BLaER1 (cell line): ENCODE results near the gene TXNDC2.

Source experiments
- H3K27ac ChIP-seq: shearing (Covaris generic); formaldehyde crosslinking; 2 replicates; pipeline ENCODE4 v1.8.1; 2022
- H3K27me3 ChIP-seq: shearing (Covaris generic); formaldehyde crosslinking; 2 replicates; pipeline ENCODE4 v1.8.1; 2022
- H3K36me3 ChIP-seq: shearing (Covaris generic); formaldehyde crosslinking; 2 replicates; pipeline ENCODE4 v1.8.1; 2022
- H3K4me1 ChIP-seq: shearing (Covaris generic); formaldehyde crosslinking; 2 replicates; pipeline ENCODE4 v1.8.1; 2022
- H3K4me2 ChIP-seq: shearing (Covaris generic); formaldehyde crosslinking; 2 replicates; pipeline ENCODE4 v1.8.1; 2022
- H3K4me3 ChIP-seq: shearing (Covaris generic); formaldehyde crosslinking; 2 replicates; pipeline ENCODE4 v1.8.1; 2022
- H3K9ac ChIP-seq: shearing (Covaris generic); formaldehyde crosslinking; 2 replicates; pipeline ENCODE4 v1.8.1; 2022
- H3K9me3 ChIP-seq: shearing (Covaris generic); formaldehyde crosslinking; 2 replicates; pipeline ENCODE4 v1.8.1; 2022
- H4K20me1 ChIP-seq: shearing (Covaris generic); formaldehyde crosslinking; 2 replicates; pipeline ENCODE4 v1.8.1; 2022
- Cebpa-rat ChIP-seq: shearing (Covaris generic); IDR thresholded peaks from 2 replicates; pipeline ENCODE4 v1.8.1; 2022

Gene TXNDC2

DNA sequence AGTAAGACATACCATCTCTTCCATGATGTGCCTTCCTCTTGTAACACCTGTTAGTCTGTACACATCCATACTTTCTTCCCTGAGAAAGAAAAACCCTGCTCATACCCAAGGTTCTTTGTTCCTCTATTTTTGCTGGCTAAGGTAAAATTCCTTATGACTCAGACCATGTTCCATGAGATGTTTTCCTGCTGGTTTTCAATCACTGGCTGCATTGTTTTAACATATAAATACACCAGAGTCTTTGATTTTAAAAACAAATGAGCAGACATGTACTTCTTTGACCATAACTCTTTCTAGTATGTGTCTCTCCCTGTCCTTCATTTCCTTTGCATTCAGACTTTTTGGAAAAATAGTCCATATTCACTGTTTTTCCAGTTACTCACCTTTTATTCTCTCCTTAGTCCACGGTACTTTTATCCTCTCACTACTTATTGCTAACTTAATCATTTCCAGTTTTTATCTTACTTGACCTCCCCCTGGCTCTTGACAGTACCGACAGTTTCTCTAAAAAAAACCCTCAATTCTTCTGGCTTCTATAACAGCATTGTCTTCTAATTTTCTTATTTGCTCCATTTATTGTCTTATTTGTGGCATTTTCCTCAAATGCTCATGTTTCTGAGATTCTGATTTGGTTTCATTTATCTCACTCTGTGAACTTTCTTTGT is 32.4 kb downstream of the TXNDC2 start:
- Histone ChIP-seq H3K4me3 (no peak overlapping the region), H4K20me1 (peaks cover 87% of the 10 kb centered on the region), H3K9ac (no peak overlapping the region), H3K27me3 (no peaks in the 10 kb centered on the region), H3K27ac (no peak overlapping the region), H3K4me1 (peaks cover 75% of the 10 kb centered on the region), H3K4me2 (peak overlapping the region; percentile 28; the same call in 1 of the 2 replicates), H3K9me3 (no peaks in the 10 kb centered on the region), H3K36me3 (no peaks in the 10 kb centered on the region)
- no peak for TF ChIP-seq Cebpa-rat

- Histone ChIP-seq H3K9ac (no peak overlapping the region), H3K4me2 (peak overlapping the region; percentile 34; the same call in 1 of the 2 replicates), H3K27me3 (no peaks in the 10 kb centered on the region), H3K9me3 (no peaks in the 10 kb centered on the region), H3K27ac (no peak overlapping the region), H3K4me1 (peaks cover 86% of the 10 kb centered on the region), H3K36me3 (no peaks in the 10 kb centered on the region), H4K20me1 (peaks cover 100% of the 10 kb centered on the region), H3K4me3 (no peak overlapping the region)
- no peak for TF ChIP-seq Cebpa-rat
Measured at GRCh38 chr18:9919564-9920232, 33.9 kb downstream of the TXNDC2 start.

- Histone ChIP-seq H3K27me3 (no peaks in the 10 kb centered on the region), H3K9me3 (no peaks in the 10 kb centered on the region), H3K36me3 (no peaks in the 10 kb centered on the region), H3K4me1 (peaks cover 89% of the 10 kb centered on the region), H3K9ac (no peak overlapping the region), H3K4me3 (no peak overlapping the region), H4K20me1 (peaks cover 100% of the 10 kb centered on the region), H3K27ac (no peak overlapping the region), H3K4me2 (peak overlapping the region; percentile 45)
- no peak for TF ChIP-seq Cebpa-rat
Measured at GRCh38 chr18:9922592-9923311, 37.0 kb downstream of the TXNDC2 start.

- no peak overlapping the region for H3K9ac ChIP-seq
- H3K4me2 ChIP-seq, result no peak overlapping the region
- peaks cover 88% of the 10 kb centered on the region for H3K4me1 ChIP-seq
- TF ChIP-seq Cebpa-rat, result no peak
- no peak overlapping the region for H3K4me3 ChIP-seq
- H3K27me3 ChIP-seq, result no peaks in the 10 kb centered on the region
- H3K27ac ChIP-seq, result no peak overlapping the region
- peaks cover 100% of the 10 kb centered on the region for H4K20me1 ChIP-seq
- H3K9me3 ChIP-seq, result no peaks in the 10 kb centered on the region
- H3K36me3 ChIP-seq, result no peaks in the 10 kb centered on the region
Measured at GRCh38 chr18:9924371-9924943, 38.7 kb downstream of the TXNDC2 start.

DNA sequence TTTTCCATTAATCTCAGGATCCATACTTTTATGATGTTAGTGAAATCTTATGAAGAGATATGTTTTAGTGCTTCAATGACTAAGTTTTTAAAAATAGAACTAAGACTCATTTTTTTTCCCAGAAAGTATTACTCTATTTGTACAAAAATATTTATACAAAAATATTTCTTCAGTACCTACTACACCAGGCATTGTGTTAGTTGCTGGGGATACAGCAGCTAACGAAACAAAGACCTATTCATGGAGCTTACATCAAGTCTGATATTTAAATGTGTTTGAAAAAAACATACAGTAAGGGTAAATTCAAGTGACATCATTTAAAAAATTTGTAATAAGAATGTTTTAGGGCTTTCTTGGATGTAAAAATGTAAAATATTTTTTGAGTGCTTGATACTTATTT is 39.6 kb downstream of the TXNDC2 start:
- TF ChIP-seq Cebpa-rat, result no peak
- Histone ChIP-seq H3K27ac (no peak overlapping the region), H3K27me3 (no peaks in the 10 kb centered on the region), H3K9me3 (no peaks in the 10 kb centered on the region), H3K4me2 (peak overlapping the region; percentile 61), H4K20me1 (peaks cover 100% of the 10 kb centered on the region), H3K4me1 (peaks cover 78% of the 10 kb centered on the region), H3K9ac (no peak overlapping the region), H3K4me3 (no peak overlapping the region), H3K36me3 (no peaks in the 10 kb centered on the region)

DNA sequence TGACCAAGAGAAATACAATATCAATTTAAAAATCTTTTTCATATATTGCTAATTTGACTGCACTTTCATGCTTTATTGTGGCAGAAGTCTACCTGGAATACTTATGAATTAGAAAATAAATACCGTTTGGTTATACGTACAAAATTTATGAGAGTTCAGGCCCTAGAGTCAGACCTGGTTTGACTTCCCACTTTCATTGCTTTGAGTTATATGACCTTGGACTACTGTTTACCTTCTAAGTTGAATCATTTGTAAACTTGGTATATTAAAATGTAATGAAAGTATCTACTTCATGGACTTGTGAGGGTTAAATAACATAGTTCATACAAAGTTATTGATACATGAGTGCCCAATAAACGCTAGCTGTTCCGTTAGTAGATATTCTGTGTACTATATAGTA is 40.0 kb downstream of the TXNDC2 start:
- Histone ChIP-seq H3K4me2 (peak overlapping the region; percentile 61), H3K9me3 (no peaks in the 10 kb centered on the region), H3K9ac (no peak overlapping the region), H3K27me3 (no peaks in the 10 kb centered on the region), H3K36me3 (no peaks in the 10 kb centered on the region), H3K4me1 (peaks cover 74% of the 10 kb centered on the region), H3K4me3 (no peak overlapping the region), H4K20me1 (peaks cover 100% of the 10 kb centered on the region), H3K27ac (no peak overlapping the region)
- no peak for TF ChIP-seq Cebpa-rat

DNA sequence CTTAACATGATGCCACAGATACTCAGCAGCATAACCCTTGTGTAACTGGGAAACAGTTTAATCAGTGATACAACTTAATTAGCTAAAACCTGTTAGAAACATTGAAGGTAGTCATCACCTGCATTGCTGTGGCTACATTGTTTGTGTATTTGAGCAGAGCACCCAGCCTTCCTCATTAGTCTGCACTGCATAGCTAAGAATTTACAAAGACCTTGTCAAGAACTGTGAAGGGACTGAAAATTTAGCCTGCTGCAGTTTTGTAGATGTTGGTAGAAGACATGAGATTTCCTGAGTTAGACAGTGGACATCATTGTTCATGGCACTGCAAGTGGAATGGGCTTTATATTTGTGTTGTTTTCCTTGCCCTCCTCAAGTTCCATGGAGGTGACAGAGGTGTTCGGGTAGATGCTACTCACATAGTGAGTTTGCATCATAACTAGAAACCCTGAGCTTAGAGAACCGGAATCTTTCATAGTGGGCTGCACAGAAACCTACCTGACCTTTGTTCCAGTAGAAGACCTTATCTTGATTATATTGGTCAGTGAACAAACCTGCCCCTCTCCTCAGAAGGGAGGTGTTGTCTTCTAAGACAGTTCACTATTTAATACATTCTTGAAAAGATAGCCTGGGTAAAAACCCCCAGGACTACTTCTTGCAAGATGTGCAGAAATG is 40.6 kb downstream of the TXNDC2 start:
- Histone ChIP-seq H3K9me3 (no peaks in the 10 kb centered on the region), H3K9ac (no peak overlapping the region), H3K4me3 (no peak overlapping the region), H3K27me3 (no peaks in the 10 kb centered on the region), H3K4me2 (peak overlapping the region; percentile 61), H3K4me1 (peaks cover 69% of the 10 kb centered on the region), H3K27ac (no peak overlapping the region), H4K20me1 (peaks cover 100% of the 10 kb centered on the region), H3K36me3 (no peaks in the 10 kb centered on the region)
- TF ChIP-seq Cebpa-rat, result no peak

DNA sequence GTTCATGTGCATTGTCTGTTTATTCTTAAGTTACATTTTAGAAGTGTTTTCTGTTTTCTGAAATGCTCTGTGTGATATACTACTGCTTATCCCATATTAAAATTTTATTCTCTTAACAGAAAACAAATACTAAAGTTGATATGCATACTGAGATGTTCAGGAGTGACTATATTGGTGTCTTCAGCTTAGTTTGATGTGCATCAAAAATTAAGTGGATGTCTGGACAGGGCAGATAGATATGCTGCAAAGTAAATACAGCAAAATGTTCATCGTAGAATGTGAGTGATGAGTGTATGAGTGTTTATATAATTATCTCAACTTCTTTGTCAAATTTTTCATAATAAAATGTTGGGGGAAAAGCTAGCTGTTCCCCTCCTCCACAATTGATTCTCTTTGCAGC is 41.2 kb downstream of the TXNDC2 start:
- Histone ChIP-seq H3K4me1 (peaks cover 66% of the 10 kb centered on the region), H3K27ac (no peak overlapping the region), H3K4me2 (peak overlapping the region; percentile 61)

DNA sequence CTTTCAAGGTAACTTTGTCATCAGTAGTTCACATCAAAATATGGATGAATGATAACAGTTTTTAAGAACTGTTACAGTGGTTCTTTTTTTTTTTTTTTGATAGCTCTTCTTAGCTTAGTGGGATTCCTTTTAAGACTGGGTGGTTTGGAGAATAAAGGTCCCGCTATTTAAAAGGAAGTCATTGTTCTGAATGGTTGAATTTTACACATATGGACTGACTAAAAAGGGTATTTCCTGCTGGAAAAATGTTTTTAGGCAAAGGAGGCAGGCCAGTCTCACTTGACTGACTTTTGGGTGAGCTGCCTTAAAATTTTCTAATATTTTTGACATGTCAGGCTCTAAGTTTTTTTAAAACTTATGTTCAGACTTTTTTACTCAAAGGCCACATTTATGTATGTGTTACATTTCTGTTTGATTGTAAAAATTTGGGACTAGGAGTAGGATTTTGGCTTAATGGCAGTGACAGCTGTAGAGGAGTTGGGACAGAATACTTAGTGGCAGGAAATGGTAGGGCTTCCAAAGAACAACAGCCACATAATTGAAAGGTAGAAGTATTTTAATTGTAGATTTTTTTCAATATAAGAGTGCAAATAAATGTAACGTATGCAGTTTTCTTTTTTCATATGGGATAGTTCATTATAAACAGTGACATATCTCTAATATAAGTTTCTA is 41.8 kb downstream of the TXNDC2 start:
- H3K9ac ChIP-seq, result no peak overlapping the region
- H3K4me1 ChIP-seq, result peaks cover 61% of the 10 kb centered on the region
- peak overlapping the region; percentile 61 for H3K4me2 ChIP-seq
- TF ChIP-seq Cebpa-rat, result no peak
- H3K27ac ChIP-seq, result no peak overlapping the region
- H3K27me3 ChIP-seq, result no peaks in the 10 kb centered on the region
- H3K36me3 ChIP-seq, result peaks cover 8% of the 10 kb centered on the region
- peaks cover 100% of the 10 kb centered on the region for H4K20me1 ChIP-seq
- H3K9me3 ChIP-seq, result no peaks in the 10 kb centered on the region
- no peak overlapping the region for H3K4me3 ChIP-seq

More for the DNA sequence above, 41.2 kb downstream of the TXNDC2 start:
- H3K9me3 ChIP-seq, result no peaks in the 10 kb centered on the region
- no peak for TF ChIP-seq Cebpa-rat
- H3K9ac ChIP-seq, result no peak overlapping the region
- no peaks in the 10 kb centered on the region for H3K27me3 ChIP-seq
- H4K20me1 ChIP-seq, result peaks cover 100% of the 10 kb centered on the region
- H3K4me3 ChIP-seq, result no peak overlapping the region
- H3K36me3 ChIP-seq, result peaks cover 2% of the 10 kb centered on the region; the same call in 1 of the 2 replicates
